ENCODE data around the gene ERCC2.
"Not testable (repeated sequence)": the region's sequence is repeated elsewhere in the genome, so short reads cannot be mapped to it uniquely, and the experiment has no call there.

ERCC2 gene

GRCh38 chr19:45370410-45371204 lies at the start of gene ERCC2:
TSS of gene ERCC2 (minus strand) at chr19:45370573. CDS start at chr19:45370540, 33 bp downstream.
- DNase-seq: peak; percentile 100
- Mint-ChIP-seq H3K4me1 (peaks cover 6 to 23% of the 10 kb centered on the region in 2 donors), H3K27ac (peak within 1 kb of the TSS; percentile 99), H3K4me3 (peak within 1 kb of the TSS; percentile 90), H3K36me3 (peaks cover 4 to 14% of the 10 kb centered on the region in 2 donors), H3K9me3 (no peaks in the 10 kb centered on the region), H3K27me3 (peaks cover 10 to 15% of the 10 kb centered on the region in 2 donors)
- peak; percentile 99 for ATAC-seq (replicated peaks)

- peak overlapping the region; percentile 10 to 41 for H3K4me3 Mint-ChIP-seq
These were observed 49.5 kb upstream of the ERCC2 start for GRCh38 chr19:45419895-45420294.

GRCh38 chr19:45419396-45419795 lies 49.0 kb upstream of the ERCC2 start:
- Mint-ChIP-seq H3K27me3 (no peaks in the 10 kb centered on the region), H3K4me1 (peaks cover 49 to 70% of the 10 kb centered on the region in 2 donors), H3K27ac (peak overlapping the region; percentile 34), H3K4me3 (peak overlapping the region; percentile 39 to 41), H3K9me3 (no peaks in the 10 kb centered on the region), H3K36me3 (peaks cover 47 to 56% of the 10 kb centered on the region in 2 donors)
- ATAC-seq (replicated peaks) (peak; percentile 81 to 83), DNase-seq (peak; percentile 61)

More at GRCh38 chr19:45419895-45420294, 49.5 kb upstream of the ERCC2 start:
- peak overlapping the region; percentile 34 for H3K27ac Mint-ChIP-seq
- no peaks in the 10 kb centered on the region for H3K9me3 Mint-ChIP-seq
- no peaks in the 10 kb centered on the region for H3K27me3 Mint-ChIP-seq
- H3K4me1 Mint-ChIP-seq: peaks cover 49 to 73% of the 10 kb centered on the region in 2 donors
- DNase-seq (no peak), ATAC-seq (replicated peaks) (no peak)
- peaks cover 42 to 52% of the 10 kb centered on the region in 2 donors for H3K36me3 Mint-ChIP-seq

GRCh38 chr19:45418802-45419201 lies 48.4 kb upstream of the ERCC2 start:
- H3K4me1 Mint-ChIP-seq: peaks cover 46 to 64% of the 10 kb centered on the region in 2 donors
- H3K27me3 Mint-ChIP-seq: no peaks in the 10 kb centered on the region
- H3K27ac Mint-ChIP-seq: peak overlapping the region; percentile 34

GRCh38 chr19:45417151-45417550 lies 46.8 kb upstream of the ERCC2 start:
- Mint-ChIP-seq H3K27ac (no peak overlapping the region), H3K9me3 (no peaks in the 10 kb centered on the region), H3K27me3 (no peaks in the 10 kb centered on the region), H3K4me1 (peaks cover 34 to 48% of the 10 kb centered on the region in 2 donors), H3K4me3 (no peak overlapping the region), H3K36me3 (peaks cover 49 to 64% of the 10 kb centered on the region in 2 donors)
- DNase-seq: no peak
- no peak for ATAC-seq (replicated peaks)

More at GRCh38 chr19:45418802-45419201, 48.4 kb upstream of the ERCC2 start:
- ATAC-seq (replicated peaks) (no peak), DNase-seq (no peak)
- Mint-ChIP-seq H3K9me3 (no peaks in the 10 kb centered on the region), H3K4me3 (peak overlapping the region in 1 of 2 donors; percentile 41), H3K36me3 (peaks cover 53 to 62% of the 10 kb centered on the region in 2 donors)

- H3K4me1 Mint-ChIP-seq: peaks cover 18 to 25% of the 10 kb centered on the region in 2 donors
- no peak for DNase-seq
- H3K27ac Mint-ChIP-seq: no peak overlapping the region
- ATAC-seq (replicated peaks): no peak
- peaks cover 41 to 58% of the 10 kb centered on the region in 2 donors for H3K36me3 Mint-ChIP-seq
- no peaks in the 10 kb centered on the region for H3K9me3 Mint-ChIP-seq
- no peak overlapping the region for H3K4me3 Mint-ChIP-seq
- no peaks in the 10 kb centered on the region for H3K27me3 Mint-ChIP-seq
These were observed 44.1 kb upstream of the ERCC2 start for GRCh38 chr19:45414468-45414867.

- H3K9me3 Mint-ChIP-seq: no peaks in the 10 kb centered on the region
- H3K36me3 Mint-ChIP-seq: peaks cover 47 to 59% of the 10 kb centered on the region in 2 donors
- H3K4me1 Mint-ChIP-seq: peaks cover 18 to 25% of the 10 kb centered on the region in 2 donors
- H3K4me3 Mint-ChIP-seq: no peak overlapping the region
- H3K27me3 Mint-ChIP-seq: no peaks in the 10 kb centered on the region
- peak overlapping the region; percentile 75 for H3K27ac Mint-ChIP-seq
- DNase-seq: no peak
- no peak for ATAC-seq (replicated peaks)
These were observed 43.1 kb upstream of the ERCC2 start for GRCh38 chr19:45413497-45413896.

GRCh38 chr19:45410330-45410729 lies 40.0 kb upstream of the ERCC2 start:
- not testable (repeated sequence) for H3K27me3 Mint-ChIP-seq; H3K9me3 Mint-ChIP-seq; H3K27ac Mint-ChIP-seq; H3K4me3 Mint-ChIP-seq; DNase-seq; ATAC-seq (replicated peaks)
- peaks cover 32 to 44% of the 10 kb centered on the region in 2 donors for H3K36me3 Mint-ChIP-seq
- peaks cover 25 to 36% of the 10 kb centered on the region in 2 donors for H3K4me1 Mint-ChIP-seq

GRCh38 chr19:45409557-45409920 lies 39.2 kb upstream of the ERCC2 start:
- H3K4me1 Mint-ChIP-seq: peaks cover 31 to 44% of the 10 kb centered on the region in 2 donors
- H3K4me3 Mint-ChIP-seq: no peak overlapping the region
- H3K9me3 Mint-ChIP-seq: no peaks in the 10 kb centered on the region
- H3K27ac Mint-ChIP-seq: no peak overlapping the region
- no peak for DNase-seq
- peaks cover 8% of the 10 kb centered on the region in 2 donors for H3K27me3 Mint-ChIP-seq
- ATAC-seq (replicated peaks): no peak
- peaks cover 28 to 41% of the 10 kb centered on the region in 2 donors for H3K36me3 Mint-ChIP-seq

- H3K27me3 Mint-ChIP-seq: peaks cover 14% of the 10 kb centered on the region in 2 donors
These were observed 38.6 kb upstream of the ERCC2 start for GRCh38 chr19:45408830-45409556.

GRCh38 chr19:45408121-45408520 lies 37.7 kb upstream of the ERCC2 start:
- no peak for DNase-seq
- Mint-ChIP-seq H3K27me3 (peaks cover 22% of the 10 kb centered on the region in 2 donors), H3K27ac (peak overlapping the region; percentile 82), H3K4me3 (peak overlapping the region; percentile 20 to 67), H3K9me3 (no peaks in the 10 kb centered on the region), H3K4me1 (peaks cover 38 to 54% of the 10 kb centered on the region in 2 donors), H3K36me3 (peaks cover 16 to 27% of the 10 kb centered on the region in 2 donors)
- no peak for ATAC-seq (replicated peaks)

More at GRCh38 chr19:45408830-45409556, 38.6 kb upstream of the ERCC2 start:
- DNase-seq (no peak), ATAC-seq (replicated peaks) (no peak)
- H3K9me3 Mint-ChIP-seq: no peaks in the 10 kb centered on the region
- peaks cover 23 to 36% of the 10 kb centered on the region in 2 donors for H3K36me3 Mint-ChIP-seq
- peak overlapping the region; percentile 82 for H3K27ac Mint-ChIP-seq
- H3K4me1 Mint-ChIP-seq: peaks cover 35 to 49% of the 10 kb centered on the region in 2 donors
- peak overlapping the region in 1 of 2 donors; percentile 10 for H3K4me3 Mint-ChIP-seq

- peaks cover 38 to 58% of the 10 kb centered on the region in 2 donors for H3K4me1 Mint-ChIP-seq
- not testable (repeated sequence) for DNase-seq; ATAC-seq (replicated peaks); H3K9me3 Mint-ChIP-seq; H3K27ac Mint-ChIP-seq
- peak overlapping the region in 1 of 2 donors; percentile 9 for H3K4me3 Mint-ChIP-seq
- peaks cover 14 to 24% of the 10 kb centered on the region in 2 donors for H3K36me3 Mint-ChIP-seq
- H3K27me3 Mint-ChIP-seq: peaks cover 22 to 27% of the 10 kb centered on the region in 2 donors
These were observed 37.2 kb upstream of the ERCC2 start for GRCh38 chr19:45407585-45407984.

- H3K27ac Mint-ChIP-seq: peak overlapping the region; percentile 81
These were observed 36.7 kb upstream of the ERCC2 start for GRCh38 chr19:45407091-45407375.

More at GRCh38 chr19:45407091-45407375, 36.7 kb upstream of the ERCC2 start:
- DNase-seq (no peak), ATAC-seq (replicated peaks) (no peak)
- Mint-ChIP-seq H3K4me3 (peak overlapping the region; percentile 90), H3K4me1 (peaks cover 40 to 63% of the 10 kb centered on the region in 2 donors), H3K9me3 (no peaks in the 10 kb centered on the region), H3K27me3 (peaks cover 22 to 27% of the 10 kb centered on the region in 2 donors), H3K36me3 (peaks cover 14 to 24% of the 10 kb centered on the region in 2 donors)

Data from stimulated activated naive B cell treated with anti-CD40 and anti-IgM and Interleukin-4, amounts not matched to agents 10 μg/mL and 1 μg/mL and 100 μg/mL, for 72 hours (primary cell).